ENCODE results near the gene MET.

DNA sequence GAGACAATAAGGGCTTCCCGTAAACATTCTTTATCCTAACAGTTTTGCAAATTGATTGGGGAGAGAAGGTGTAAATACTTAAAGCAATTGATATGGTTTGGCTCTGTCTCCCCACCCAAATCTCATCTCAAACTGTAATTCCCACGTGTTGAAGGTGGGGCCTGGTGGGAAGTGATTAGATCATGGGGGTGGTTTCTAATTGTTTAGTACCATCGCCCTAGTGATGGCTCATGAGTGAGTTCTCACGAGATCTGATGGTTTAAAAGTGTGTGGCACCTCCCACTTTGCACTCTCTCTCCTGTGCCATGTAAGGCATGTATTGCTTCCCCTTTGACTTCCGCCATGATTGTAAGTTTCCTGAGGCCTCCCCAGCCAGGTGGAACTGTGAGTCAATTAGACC is 168.3 kb downstream of the MET start:
- TF ChIP-seq, protein P1, sequence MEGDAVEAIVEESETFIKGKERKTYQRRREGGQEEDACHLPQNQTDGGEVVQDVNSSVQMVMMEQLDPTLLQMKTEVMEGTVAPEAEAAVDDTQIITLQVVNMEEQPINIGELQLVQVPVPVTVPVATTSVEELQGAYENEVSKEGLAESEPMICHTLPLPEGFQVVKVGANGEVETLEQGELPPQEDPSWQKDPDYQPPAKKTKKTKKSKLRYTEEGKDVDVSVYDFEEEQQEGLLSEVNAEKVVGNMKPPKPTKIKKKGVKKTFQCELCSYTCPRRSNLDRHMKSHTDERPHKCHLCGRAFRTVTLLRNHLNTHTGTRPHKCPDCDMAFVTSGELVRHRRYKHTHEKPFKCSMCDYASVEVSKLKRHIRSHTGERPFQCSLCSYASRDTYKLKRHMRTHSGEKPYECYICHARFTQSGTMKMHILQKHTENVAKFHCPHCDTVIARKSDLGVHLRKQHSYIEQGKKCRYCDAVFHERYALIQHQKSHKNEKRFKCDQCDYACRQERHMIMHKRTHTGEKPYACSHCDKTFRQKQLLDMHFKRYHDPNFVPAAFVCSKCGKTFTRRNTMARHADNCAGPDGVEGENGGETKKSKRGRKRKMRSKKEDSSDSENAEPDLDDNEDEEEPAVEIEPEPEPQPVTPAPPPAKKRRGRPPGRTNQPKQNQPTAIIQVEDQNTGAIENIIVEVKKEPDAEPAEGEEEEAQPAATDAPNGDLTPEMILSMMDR (IDR thresholded peaks at IDR 0.05; ENCODE audit: insufficient read depth, low read length, poor library complexity, severe bottlenecking) = no peak
- TF ChIP-seq EZH2phosphoT487 (conservative IDR thresholded peaks at IDR 0.05; ENCODE audit: low read length) = no peak

Measured in SU-DHL-6 (cell line).